VCaP (cell line): ENCODE results near the gene FOXO1.

Experiments
- H3K27ac ChIP-seq: fragments of 450-650 bp; 2 replicates; pipeline ENCODE4 v1.5.1; 2017
- CTCF ChIP-seq: fragments of 450-650 bp; conservative IDR thresholded peaks from 2 replicates; pipeline ENCODE4 v1.5.1; 2017; ENCODE audit warnings: mild to moderate bottlenecking, moderate library complexity

The FOXO1 gene

GRCh38 chr13:40656358-40656757, 10.1 kb downstream of the FOXO1 start:
- no peak overlapping the region for H3K27ac ChIP-seq
- TF ChIP-seq CTCF: no peak

GRCh38 chr13:40653527-40654318, 12.7 kb downstream of the FOXO1 start:
- TF ChIP-seq CTCF: no peak
- H3K27ac ChIP-seq: no peak overlapping the region

- no peak overlapping the region for H3K27ac ChIP-seq
- no peak for TF ChIP-seq CTCF
Measured at GRCh38 chr13:40652588-40652940, 13.9 kb downstream of the FOXO1 start.

- no peak for TF ChIP-seq CTCF
- no peak overlapping the region for H3K27ac ChIP-seq
Measured at GRCh38 chr13:40651866-40652587, 14.4 kb downstream of the FOXO1 start.

- no peak for TF ChIP-seq CTCF
- peak overlapping the region; percentile 61 for H3K27ac ChIP-seq
Measured at GRCh38 chr13:40648841-40649240, 17.6 kb downstream of the FOXO1 start.

- peak overlapping the region; percentile 61 for H3K27ac ChIP-seq
- TF ChIP-seq CTCF: no peak
Measured at GRCh38 chr13:40648040-40648439, 18.4 kb downstream of the FOXO1 start.

GRCh38 chr13:40644838-40645604, 21.4 kb downstream of the FOXO1 start:
- no peak for TF ChIP-seq CTCF
- H3K27ac ChIP-seq: no peak overlapping the region
